ENCODE measurements around the gene ARHGAP27. TPM values are rescaled to one million over a fixed set of nuclear protein-coding genes. Genes with fewer than 3 reads are reported as not detected.

The ARHGAP27 gene
- total RNA-seq, 4 donors from 2014 or later: 11.2 to 15.0 (median 12.9) TPM

DNA sequence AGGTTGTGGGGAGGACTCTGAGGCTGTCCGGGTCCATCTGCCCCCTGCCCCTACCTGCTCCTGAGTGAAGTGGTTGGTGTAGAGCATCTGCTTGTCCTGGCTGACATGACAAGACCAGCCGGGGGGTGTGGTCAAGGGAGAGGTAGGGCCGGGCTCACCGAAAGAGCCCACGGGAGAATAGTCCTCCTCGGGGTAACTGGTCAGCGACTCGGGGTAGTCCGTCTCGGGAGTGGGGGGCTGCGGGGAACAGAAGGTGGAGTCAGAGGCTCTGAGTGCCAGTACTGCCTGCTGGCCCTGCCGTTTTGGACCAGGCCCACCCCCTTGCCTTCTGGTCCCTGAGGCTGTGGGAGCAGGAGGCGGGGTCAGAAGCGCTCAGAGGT, 27.8 kb downstream of the ARHGAP27 start:
- no peak for DNase-seq (ENCODE audit: extremely low spot score)
- peak overlapping the region in 1 of 4 donors; percentile 39 for H3K4me3 ChIP-seq
- no peaks in the 10 kb centered on the region for H3K9me3 ChIP-seq
- peaks cover 10 to 27% (median 22%) of the 10 kb centered on the region in 4 donors for H3K4me1 ChIP-seq
- no peak overlapping the region for H3K27ac ChIP-seq (replicated peaks in 1 of 4)
- intact Hi-C loops (cut with DNase I): no loop called here
- 65% methylated on average over 10 of the region's 14 CpGs for WGBS
- no peak for TF ChIP-seq EP300 (IDR thresholded peaks at IDR 0.05)
- no peak for TF ChIP-seq POLR2AphosphoS5 (IDR thresholded peaks at IDR 0.05)
- TF ChIP-seq, protein P1, sequence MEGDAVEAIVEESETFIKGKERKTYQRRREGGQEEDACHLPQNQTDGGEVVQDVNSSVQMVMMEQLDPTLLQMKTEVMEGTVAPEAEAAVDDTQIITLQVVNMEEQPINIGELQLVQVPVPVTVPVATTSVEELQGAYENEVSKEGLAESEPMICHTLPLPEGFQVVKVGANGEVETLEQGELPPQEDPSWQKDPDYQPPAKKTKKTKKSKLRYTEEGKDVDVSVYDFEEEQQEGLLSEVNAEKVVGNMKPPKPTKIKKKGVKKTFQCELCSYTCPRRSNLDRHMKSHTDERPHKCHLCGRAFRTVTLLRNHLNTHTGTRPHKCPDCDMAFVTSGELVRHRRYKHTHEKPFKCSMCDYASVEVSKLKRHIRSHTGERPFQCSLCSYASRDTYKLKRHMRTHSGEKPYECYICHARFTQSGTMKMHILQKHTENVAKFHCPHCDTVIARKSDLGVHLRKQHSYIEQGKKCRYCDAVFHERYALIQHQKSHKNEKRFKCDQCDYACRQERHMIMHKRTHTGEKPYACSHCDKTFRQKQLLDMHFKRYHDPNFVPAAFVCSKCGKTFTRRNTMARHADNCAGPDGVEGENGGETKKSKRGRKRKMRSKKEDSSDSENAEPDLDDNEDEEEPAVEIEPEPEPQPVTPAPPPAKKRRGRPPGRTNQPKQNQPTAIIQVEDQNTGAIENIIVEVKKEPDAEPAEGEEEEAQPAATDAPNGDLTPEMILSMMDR (IDR thresholded peaks at IDR 0.05): no peak
- TF ChIP-seq POLR2A (IDR thresholded peaks at IDR 0.05; ENCODE audit: low read depth): no peak
- H3K27me3 ChIP-seq: peaks cover 0 to 25% (median 0%) of the 10 kb centered on the region in 4 donors
- peaks cover 0 to 58% (median 37%) of the 10 kb centered on the region in 4 donors for H3K36me3 ChIP-seq

DNA sequence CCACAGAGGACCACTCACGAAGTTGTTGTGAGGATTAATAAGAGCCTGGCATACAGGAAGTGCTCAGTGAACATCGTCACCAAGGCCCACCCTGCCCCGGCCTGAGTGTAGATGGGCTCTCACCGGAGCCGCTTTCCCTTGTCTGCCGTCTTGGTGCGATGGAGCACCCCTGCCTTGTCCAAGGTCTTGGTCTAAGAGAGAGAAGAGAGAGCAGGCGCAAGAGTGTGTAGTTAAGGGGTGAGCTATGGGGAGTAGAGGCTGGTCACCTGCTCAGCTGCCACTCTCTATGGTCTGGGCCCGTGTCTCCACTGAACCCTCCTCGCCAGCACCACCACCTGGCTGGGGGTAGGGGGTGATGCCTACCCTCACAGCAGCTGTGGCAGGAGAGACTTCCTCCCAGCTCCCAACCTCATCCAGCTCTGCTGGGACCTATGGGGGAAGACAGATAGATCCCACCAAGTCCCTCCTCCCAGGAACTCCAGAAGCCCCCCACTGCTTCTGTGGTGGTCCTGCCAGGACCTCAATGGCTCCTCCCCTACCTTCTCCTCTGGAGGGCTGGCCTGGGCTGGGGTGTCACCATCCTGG, 28.7 kb downstream of the ARHGAP27 start:
- peaks cover 10 to 24% (median 16%) of the 10 kb centered on the region in 4 donors for H3K4me1 ChIP-seq
- intact Hi-C loops (cut with DNase I): no loop called here

DNA sequence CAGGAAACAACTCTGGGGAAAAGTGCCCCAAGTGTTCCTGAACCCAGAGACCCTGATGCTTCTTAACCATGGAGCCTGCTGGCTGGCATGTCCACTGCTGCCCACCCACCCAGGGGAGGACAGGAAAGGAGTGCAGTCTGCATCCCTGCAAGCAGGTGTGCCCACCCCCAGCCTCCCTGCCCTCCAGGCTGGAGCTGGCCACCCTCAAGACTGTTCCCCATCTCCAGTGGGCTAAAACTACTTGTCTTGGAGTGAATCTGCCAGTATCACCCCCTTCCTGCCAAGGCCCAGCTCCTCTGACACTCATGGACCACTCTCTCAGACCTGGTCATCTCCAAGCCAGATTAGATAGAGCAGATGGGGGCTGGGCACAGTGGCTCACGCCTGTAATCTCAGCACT, 29.8 kb downstream of the ARHGAP27 start:
- no peak overlapping the region for H3K4me3 ChIP-seq

More for the DNA sequence above, 28.7 kb downstream of the ARHGAP27 start:
- Histone ChIP-seq H3K9me3 (no peaks in the 10 kb centered on the region), H3K27ac (replicated peaks in 1 of 4) (no peak overlapping the region), H3K27me3 (peaks cover 0 to 25% (median 0%) of the 10 kb centered on the region in 4 donors), H3K36me3 (peaks cover 0 to 62% (median 37%) of the 10 kb centered on the region in 4 donors), H3K4me3 (no peak overlapping the region)
- WGBS: 97% methylated on average over 6 of the region's 10 CpGs
- DNase-seq (ENCODE audit: extremely low spot score): no peak
- TF ChIP-seq POLR2AphosphoS5 (IDR thresholded peaks at IDR 0.05) (no peak), POLR2A (IDR thresholded peaks at IDR 0.05; ENCODE audit: low read depth) (no peak), EP300 (IDR thresholded peaks at IDR 0.05) (no peak)
- TF ChIP-seq, protein P1 (IDR thresholded peaks at IDR 0.05): no peak

DNA sequence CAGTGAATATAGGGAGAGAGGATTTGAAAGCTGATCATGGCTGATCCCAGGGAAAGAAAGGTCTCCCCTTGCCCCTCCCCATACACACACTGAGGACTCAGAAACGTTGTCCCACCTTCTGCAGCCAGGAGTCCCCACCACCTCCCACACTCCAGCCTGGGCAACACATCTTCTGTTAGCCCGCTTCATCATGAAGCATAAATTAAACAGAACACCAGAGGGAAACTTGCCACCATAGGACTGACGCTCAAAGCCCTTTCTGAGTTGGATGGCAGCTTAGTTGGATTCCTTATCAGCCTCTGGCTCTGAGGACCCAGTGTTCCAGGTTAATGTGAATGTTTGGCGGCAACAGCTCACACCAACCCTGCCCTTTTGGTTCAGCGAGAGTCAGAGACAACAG, 33.9 kb downstream of the ARHGAP27 start:
- WGBS: 68% methylated on average over 5 of the region's 5 CpGs
- Histone ChIP-seq H3K9me3 (no peaks in the 10 kb centered on the region), H3K27me3 (peaks cover 0 to 5% (median 0%) of the 10 kb centered on the region in 4 donors), H3K27ac (replicated peaks in 1 of 4) (no peak overlapping the region), H3K36me3 (peaks cover 0 to 90% (median 44%) of the 10 kb centered on the region in 4 donors), H3K4me1 (peaks cover 6 to 17% (median 14%) of the 10 kb centered on the region in 4 donors), H3K4me3 (no peak overlapping the region)
- intact Hi-C loops (cut with DNase I): no loop called here
- TF ChIP-seq POLR2A (IDR thresholded peaks at IDR 0.05; ENCODE audit: low read depth) (no peak), EP300 (IDR thresholded peaks at IDR 0.05) (no peak), POLR2AphosphoS5 (IDR thresholded peaks at IDR 0.05) (no peak)
- TF ChIP-seq, protein P1 (IDR thresholded peaks at IDR 0.05): no peak
- no peak for DNase-seq (ENCODE audit: extremely low spot score)

More for the DNA sequence above, 29.8 kb downstream of the ARHGAP27 start:
- DNase-seq (ENCODE audit: extremely low spot score): no peak
- peaks cover 0 to 73% (median 38%) of the 10 kb centered on the region in 4 donors for H3K36me3 ChIP-seq
- H3K27me3 ChIP-seq: peaks cover 0 to 25% (median 0%) of the 10 kb centered on the region in 4 donors
- intact Hi-C loops (cut with DNase I): no loop called here
- no peak overlapping the region for H3K27ac ChIP-seq (replicated peaks in 1 of 4)
- no peaks in the 10 kb centered on the region for H3K9me3 ChIP-seq
- peaks cover 1 to 21% (median 15%) of the 10 kb centered on the region in 4 donors for H3K4me1 ChIP-seq
- no peak for TF ChIP-seq EP300 (IDR thresholded peaks at IDR 0.05)
- no peak for TF ChIP-seq POLR2A (IDR thresholded peaks at IDR 0.05; ENCODE audit: low read depth)
- TF ChIP-seq POLR2AphosphoS5 (IDR thresholded peaks at IDR 0.05): no peak
- TF ChIP-seq, protein P1 (IDR thresholded peaks at IDR 0.05): no peak
- WGBS: 75% methylated on average over 1 of the region's 1 CpG

Measured in esophagus muscularis mucosa (tissue), 4 donors.